Ovary (tissue), 9 donors: ENCODE measurements around the gene PLPP2. TPM values are rescaled to one million over a fixed set of nuclear protein-coding genes. Genes with fewer than 3 reads are reported as not detected.

Experiments used
- DNase-seq, 5 donors: peaks; one replicate each; pipeline ENCODE4 v3.0.0-alpha.2; 2019 to 2020
- H3K27ac ChIP-seq, 2 donors: fragments of 200-600 bp; one replicate each; pipeline versions ENCODE4 v1.5.1 to v1.8.0; 2019 to 2022
- H3K27me3 ChIP-seq: fragments of 200-600 bp; one replicate; pipeline ENCODE4 v1.8.0; 2022
- H3K36me3 ChIP-seq: fragments of 200-600 bp; sonication (generic); one replicate; pipeline ENCODE4 v1.5.1; 2019
- H3K4me1 ChIP-seq: one replicate; pipeline ENCODE4 v1.8.1; 2013; ENCODE audit warnings: mild to moderate bottlenecking, moderate library complexity; ENCODE audit not compliant: insufficient read depth
- H3K4me3 ChIP-seq: fragments of 200-600 bp; sonication (generic); one replicate; pipeline ENCODE4 v1.5.1; 2017
- H3K9me3 ChIP-seq, 2 donors: fragments of 200-600 bp in 1 of 2; sonication (generic) in 1 of 2; one replicate each; pipeline versions ENCODE4 v1.5.1 to v1.8.1; 2013 to 2019; ENCODE audit warnings: mild to moderate bottlenecking in 1 of 2, moderate library complexity in 1 of 2
- EP300 ChIP-seq: sonication (generic); formaldehyde crosslinking; IDR thresholded peaks from one replicate; pipeline ENCODE4 v1.6.1; 2017; ENCODE audit warnings: antibody characterized with exemption
- POLR2A ChIP-seq: fragments of 450-650 bp; IDR thresholded peaks from one replicate; pipeline ENCODE4 v1.6.1; 2017; ENCODE audit warnings: antibody characterized with exemption, mild to moderate bottlenecking, moderate library complexity
- WGBS, 3 donors: extraction: QIAGEN DNeasy Blood & Tissue Kit in 1 of 3; methylation state at CpG; one replicate each; pipeline versions ENCODE4 v1.1.5 to v1.1.7; 2013 to 2017; 5-methylcytosine and 5-hydroxymethylcytosine counted together
- intact Hi-C, 4 donors: fragments of 100-400 bp; cut with DNase I; formaldehyde crosslinking; loops; one replicate each; pipeline versions ENCODE4 v1.11.0 to v1.15.1; 2022 to 2023
- polyA plus RNA-seq, 2 donors: library from polyadenylated mRNA; stranded (reverse); fragments of 200-250 nt in 1 of 2; fragments of 350-450 nt in 1 of 2; fragmentation: Illumina TruSeq in 1 of 2; extraction: RNeasy Lipid Tissue Mini Kit (QIAGEN cat#74804) in 1 of 2; gene quantifications; one replicate each; pipeline ENCODE4 v1.2.3, GENCODE V29; 2013 to 2014
- total RNA-seq, 7 donors: library from RNA; depleted of rRNA in 2 of 7; stranded (reverse); fragments of >200 nt in 2 of 7; fragmentation: NEBNext Ultra II Directional in 3 of 7; extraction: Animal tissue kit (Norgen Biotek cat#: 25700) in 3 of 7; gene quantifications; one replicate each; pipeline versions ENCODE4 v1.1.0 to v1.2.4, GENCODE V29; 2016 to 2023
- TF ChIP-seq, protein P1 (sequence below), 3 donors: fragments of 450-650 bp in 2 of 3; fragments of 200-600 bp in 1 of 3; IDR thresholded peaks; one replicate each; pipeline versions ENCODE4 v1.5.1 to v1.8.0; 2016 to 2022; ENCODE audit warnings: antibody characterized with exemption in 3 of 3, mild to moderate bottlenecking in 1 of 3
- donor health status: DM: no; HTN: no; CAD: no; lungs with moderate emphysema.
- donor health status: DM: no; HTN: no; CAD: no.
- donor health status: Bipolar disorder and iron deficiency.
- donor health status: DM: yes; HTN: yes; CAD: no.
- donor health status: DM: no; HTN: no; CAD: no.
- donor health status: DM: yes; HTN: yes; CAD: no.

Gene PLPP2
- total and polyA plus RNA-seq, 9 donors, result 0.68 to 75.0 (median 5.9) TPM

DNA sequence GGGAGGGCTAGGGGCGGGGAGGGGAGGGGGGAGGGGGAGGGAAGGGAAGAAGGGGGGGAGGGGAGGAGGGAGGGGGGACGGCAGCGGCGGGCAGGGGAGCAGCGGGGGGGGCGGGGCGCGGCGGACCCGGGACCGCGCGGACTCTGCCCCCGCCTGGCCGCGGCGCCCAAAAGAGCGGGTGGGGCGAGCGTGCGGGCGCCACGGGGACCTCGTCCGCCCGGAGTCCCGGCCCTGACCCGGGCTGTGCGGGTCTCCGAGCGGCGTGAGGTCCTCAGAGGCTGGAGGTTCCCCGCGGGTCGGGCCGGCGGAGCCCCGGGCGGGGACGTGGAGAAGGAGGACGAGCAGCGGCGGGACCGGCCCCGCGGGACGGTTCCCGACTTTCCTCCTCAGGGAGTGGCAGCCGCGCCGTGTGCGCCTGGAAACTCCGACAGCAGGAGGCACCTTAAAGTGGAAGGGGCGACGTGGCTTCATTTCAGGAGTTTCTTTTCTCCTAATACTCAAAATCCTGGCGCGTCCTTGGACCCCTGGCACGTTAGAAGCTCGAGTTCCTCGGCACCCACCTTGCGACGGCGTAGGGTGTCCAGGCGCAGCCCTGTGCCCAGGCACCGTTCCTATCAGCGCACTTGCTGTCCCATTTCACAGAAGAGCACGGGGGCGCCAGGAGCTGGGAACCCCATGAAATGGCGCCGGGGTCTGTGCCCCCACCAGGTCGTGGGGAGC, 518 bp upstream of the PLPP2 start:
- no peaks in the 10 kb centered on the region for H3K27me3 ChIP-seq
- intact Hi-C loops, result no loop called here
- 18 to 50% (median 45%) methylated on average over 35 to 64 of the region's 71 CpGs for WGBS, 3 donors
- no peak for DNase-seq
- H3K9me3 ChIP-seq, result no peaks in the 10 kb centered on the region
- peak overlapping the region; percentile 16 for H3K4me3 ChIP-seq
- TF ChIP-seq EP300 (no peak), POLR2A (no peak)
- TF ChIP-seq, protein P1, sequence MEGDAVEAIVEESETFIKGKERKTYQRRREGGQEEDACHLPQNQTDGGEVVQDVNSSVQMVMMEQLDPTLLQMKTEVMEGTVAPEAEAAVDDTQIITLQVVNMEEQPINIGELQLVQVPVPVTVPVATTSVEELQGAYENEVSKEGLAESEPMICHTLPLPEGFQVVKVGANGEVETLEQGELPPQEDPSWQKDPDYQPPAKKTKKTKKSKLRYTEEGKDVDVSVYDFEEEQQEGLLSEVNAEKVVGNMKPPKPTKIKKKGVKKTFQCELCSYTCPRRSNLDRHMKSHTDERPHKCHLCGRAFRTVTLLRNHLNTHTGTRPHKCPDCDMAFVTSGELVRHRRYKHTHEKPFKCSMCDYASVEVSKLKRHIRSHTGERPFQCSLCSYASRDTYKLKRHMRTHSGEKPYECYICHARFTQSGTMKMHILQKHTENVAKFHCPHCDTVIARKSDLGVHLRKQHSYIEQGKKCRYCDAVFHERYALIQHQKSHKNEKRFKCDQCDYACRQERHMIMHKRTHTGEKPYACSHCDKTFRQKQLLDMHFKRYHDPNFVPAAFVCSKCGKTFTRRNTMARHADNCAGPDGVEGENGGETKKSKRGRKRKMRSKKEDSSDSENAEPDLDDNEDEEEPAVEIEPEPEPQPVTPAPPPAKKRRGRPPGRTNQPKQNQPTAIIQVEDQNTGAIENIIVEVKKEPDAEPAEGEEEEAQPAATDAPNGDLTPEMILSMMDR (IDR thresholded peaks at IDR 0.05), result no peak
- peak overlapping the region in 1 of 2 donors; percentile 27 for H3K27ac ChIP-seq
- H3K4me1 ChIP-seq, result peaks cover 2% of the 10 kb centered on the region
- H3K36me3 ChIP-seq, result no peaks in the 10 kb centered on the region

DNA sequence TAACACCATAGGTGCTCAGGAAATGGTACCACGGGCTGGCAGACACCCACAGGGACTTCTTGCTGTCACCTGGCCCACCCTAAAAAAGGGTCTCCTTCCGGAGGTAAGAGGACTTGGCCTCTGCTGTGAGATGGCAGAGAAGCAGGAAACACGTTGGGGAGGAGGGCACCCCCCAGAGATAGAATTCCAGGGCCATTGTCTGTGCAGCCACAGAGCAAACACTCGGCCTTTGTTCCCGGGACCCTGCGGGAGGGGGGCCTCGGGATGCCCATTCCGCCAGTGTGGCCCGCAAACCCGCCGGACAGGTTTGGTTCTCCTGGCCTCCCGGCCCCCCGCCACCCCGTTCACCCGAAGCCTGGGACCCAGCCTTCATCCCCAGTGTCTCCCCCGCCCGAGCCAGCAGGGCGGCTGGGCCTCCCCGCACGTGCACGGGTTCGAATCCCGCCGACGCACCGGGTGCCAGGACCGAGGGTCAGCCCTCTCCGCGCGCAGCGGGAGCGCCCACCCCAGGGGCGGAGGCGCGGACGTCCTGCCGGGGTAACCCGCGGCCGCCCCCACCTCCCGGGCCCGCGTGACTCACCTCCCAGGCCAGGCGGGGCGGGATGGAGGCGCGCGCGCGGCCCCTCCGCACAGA, 714 bp downstream of the PLPP2 start:
- Histone ChIP-seq H3K4me3 (peak overlapping the region; percentile 51), H3K27me3 (no peaks in the 10 kb centered on the region), H3K9me3 (no peaks in the 10 kb centered on the region), H3K27ac (peak overlapping the region; percentile 14 to 48), H3K36me3 (no peaks in the 10 kb centered on the region), H3K4me1 (peaks cover 2% of the 10 kb centered on the region)
- 6 to 15% (median 6%) methylated on average over 15 to 51 of the region's 51 CpGs for WGBS, 3 donors
- no peak for TF ChIP-seq POLR2A
- TF ChIP-seq EP300, result no peak
- TF ChIP-seq, protein P1 (IDR thresholded peaks at IDR 0.05), result no peak
- DNase-seq, result peak in 1 of 5 donors; percentile 52
- intact Hi-C loops, result no loop called here

- H3K27ac ChIP-seq, result no peak overlapping the region
- H3K27me3 ChIP-seq, result no peaks in the 10 kb centered on the region
- 49 to 52% (median 52%) methylated on average over 26 of the region's 26 CpGs for WGBS, 3 donors
These were observed 1.4 kb downstream of the PLPP2 start for GRCh38 chr19:289651-290371.

DNA sequence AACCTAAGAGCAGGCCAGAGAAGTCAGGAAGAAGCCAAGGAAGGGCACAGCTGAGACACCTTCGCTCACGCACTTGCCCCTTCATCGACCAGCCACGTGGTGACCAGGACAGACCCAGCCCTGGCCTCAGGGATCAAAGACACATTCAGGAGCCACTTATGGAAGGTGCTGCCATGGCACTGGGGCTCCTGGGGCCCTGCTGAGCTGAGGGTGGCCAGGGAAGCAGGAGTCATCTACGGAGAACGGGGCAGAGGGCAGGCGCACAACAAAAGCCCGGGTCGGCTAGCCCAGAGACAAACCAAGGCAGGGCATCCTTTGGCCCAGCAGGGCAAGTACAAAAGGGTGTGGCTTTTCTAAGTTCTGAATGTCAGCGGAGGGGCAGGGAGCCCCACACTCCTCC, 2.3 kb downstream of the PLPP2 start:
- no peaks in the 10 kb centered on the region for H3K27me3 ChIP-seq
- no peak overlapping the region for H3K4me3 ChIP-seq
- H3K36me3 ChIP-seq, result no peaks in the 10 kb centered on the region
- TF ChIP-seq, protein P1 (IDR thresholded peaks at IDR 0.05), result no peak
- TF ChIP-seq POLR2A (no peak), EP300 (no peak)
- H3K9me3 ChIP-seq, result no peaks in the 10 kb centered on the region
- intact Hi-C loops, result no loop called here
- WGBS, 3 donors, result 82 to 83% (median 82%) methylated on average over 10 of the region's 10 CpGs
- no peak for DNase-seq
- H3K27ac ChIP-seq, result no peak overlapping the region
- H3K4me1 ChIP-seq, result no peaks in the 10 kb centered on the region

More at GRCh38 chr19:289651-290371, 1.4 kb downstream of the PLPP2 start:
- H3K4me1 ChIP-seq, result no peaks in the 10 kb centered on the region
- TF ChIP-seq EP300 (no peak), POLR2A (no peak)
- TF ChIP-seq, protein P1 (IDR thresholded peaks at IDR 0.05), result no peak
- no peaks in the 10 kb centered on the region for H3K9me3 ChIP-seq
- no peaks in the 10 kb centered on the region for H3K36me3 ChIP-seq
- no peak for DNase-seq
- intact Hi-C loops, result no loop called here
- H3K4me3 ChIP-seq, result no peak overlapping the region
